Measurements from ENCODE around the gene PUS10. TPM values are rescaled to one million over a fixed set of nuclear protein-coding genes. Genes with fewer than 3 reads are reported as not detected.

PUS10 gene
- total RNA-seq, 2 experiments from 2014 or later, result 2.0 to 2.6 TPM

- ATAC-seq (ENCODE audit: poor library complexity) (no peak), DNase-seq (no peak)
- no peak overlapping the region for H3K27ac Mint-ChIP-seq
- CTCF ChIA-PET, result interaction anchor here (0.6 kb wide), 1 partner anchor 92 kb away, joined by 3 read pairs; no protein-coding TSS in a partner anchor
- H3K27me3 Mint-ChIP-seq, result no peaks in the 10 kb centered on the region
- intact Hi-C loops (cut with DNase I, micrococcal nuclease), result no loop called here
- Histone ChIP-seq H3K4me1 (ENCODE audit: insufficient read depth, low read length) (peaks cover 4% of the 10 kb centered on the region), H3K36me3 (ENCODE audit: insufficient read depth, low read length) (no peaks in the 10 kb centered on the region), H3K27me3 (ENCODE audit: control insufficient read depth in 1 of 2, insufficient read depth in 2 of 2, low read length in 2 of 2) (no peaks in the 10 kb centered on the region), H3K9me3 (ENCODE audit: control insufficient read depth in 1 of 2, insufficient read depth in 1 of 2, low read length in 2 of 2) (peaks cover 0 to 6% of the 10 kb centered on the region in 2 experiments), H3K27ac (ENCODE audit: low read depth in 1 of 2, low read length in 2 of 2) (no peak overlapping the region), H3K4me3 (ENCODE audit: low read length) (no peak overlapping the region)
- POLR2A ChIA-PET, result interaction anchor here (1.5 kb wide), 1 partner anchor 9 kb away, joined by 5 read pairs; no protein-coding TSS in a partner anchor
- peaks cover 25% of the 10 kb centered on the region for H3K4me1 Mint-ChIP-seq (ENCODE audit: low read depth)
- no peaks in the 10 kb centered on the region for H3K9me3 Mint-ChIP-seq
- H3K36me3 Mint-ChIP-seq (ENCODE audit: low read depth), result no peaks in the 10 kb centered on the region
- TF ChIP-seq CTCF (IDR thresholded peaks at IDR 0.05), result no peak
- no peak overlapping the region for H3K4me3 Mint-ChIP-seq
These were observed 41.7 kb downstream of the PUS10 start for GRCh38 chr2:60976256-60976850.

DNA sequence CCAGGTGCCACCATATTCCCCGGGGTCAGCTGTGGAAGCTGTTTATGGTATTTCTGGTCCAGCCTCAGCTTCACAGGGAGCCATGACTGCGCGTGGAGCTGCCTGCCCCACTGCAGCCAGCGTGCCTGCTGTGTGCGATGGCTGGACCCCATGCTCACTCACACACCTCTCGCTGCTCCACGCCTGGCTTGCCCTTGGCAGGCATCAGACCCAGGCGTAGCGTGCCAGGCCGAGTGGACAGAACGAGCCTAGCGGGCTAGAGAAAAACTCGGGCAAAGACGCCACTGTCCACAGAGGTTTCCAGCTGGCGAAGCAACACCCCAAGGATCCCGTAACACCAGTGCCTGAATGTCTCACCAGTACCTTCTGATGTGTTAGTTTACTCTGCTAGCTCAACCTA is 43.4 kb downstream of the PUS10 start:
- peaks cover 4% of the 10 kb centered on the region for H3K4me1 ChIP-seq (ENCODE audit: insufficient read depth, low read length)
- ChIA-PET CTCF (no interaction called here), POLR2A (interaction anchor here (0.9 to 1.3 kb wide), 2 partner anchors 8 to 93 kb away, joined by 3 to 4 read pairs; partner anchors contain the start of gene REL)
- no peaks in the 10 kb centered on the region for H3K36me3 ChIP-seq (ENCODE audit: insufficient read depth, low read length)
- Mint-ChIP-seq H3K4me3 (no peak overlapping the region), H3K36me3 (ENCODE audit: low read depth) (no peaks in the 10 kb centered on the region), H3K27me3 (no peaks in the 10 kb centered on the region), H3K4me1 (ENCODE audit: low read depth) (peaks cover 24% of the 10 kb centered on the region), H3K9me3 (no peaks in the 10 kb centered on the region), H3K27ac (no peak overlapping the region)
- no peak overlapping the region for H3K27ac ChIP-seq (ENCODE audit: low read depth in 1 of 2, low read length in 2 of 2)
- H3K9me3 ChIP-seq (ENCODE audit: control insufficient read depth in 1 of 2, insufficient read depth in 1 of 2, low read length in 2 of 2), result peaks cover 0 to 6% of the 10 kb centered on the region in 2 experiments
- intact Hi-C loops (cut with DNase I, micrococcal nuclease), result no loop called here
- H3K4me3 ChIP-seq (ENCODE audit: low read length), result no peak overlapping the region
- H3K27me3 ChIP-seq (ENCODE audit: control insufficient read depth in 1 of 2, insufficient read depth in 2 of 2, low read length in 2 of 2), result no peaks in the 10 kb centered on the region
- DNase-seq (no peak), ATAC-seq (ENCODE audit: poor library complexity) (no peak)
- TF ChIP-seq CTCF (IDR thresholded peaks at IDR 0.05), result no peak

GRCh38 chr2:60973705-60974104 is 44.4 kb downstream of the PUS10 start:
- H3K27ac ChIP-seq (ENCODE audit: low read depth in 1 of 2, low read length in 2 of 2), result no peak overlapping the region
- H3K27me3 Mint-ChIP-seq, result no peaks in the 10 kb centered on the region
- TF ChIP-seq CTCF (IDR thresholded peaks at IDR 0.05), result no peak
- H3K4me3 ChIP-seq (ENCODE audit: low read length), result no peak overlapping the region
- H3K4me1 ChIP-seq (ENCODE audit: insufficient read depth, low read length), result peaks cover 4% of the 10 kb centered on the region
- no peaks in the 10 kb centered on the region for H3K36me3 ChIP-seq (ENCODE audit: insufficient read depth, low read length)
- H3K9me3 ChIP-seq (ENCODE audit: control insufficient read depth in 1 of 2, insufficient read depth in 1 of 2, low read length in 2 of 2), result peaks cover 0 to 6% of the 10 kb centered on the region in 2 experiments
- H3K4me3 Mint-ChIP-seq, result no peak overlapping the region
- intact Hi-C loops (cut with DNase I, micrococcal nuclease), result no loop called here
- no peak for ATAC-seq (ENCODE audit: poor library complexity)
- peaks cover 20% of the 10 kb centered on the region for H3K4me1 Mint-ChIP-seq (ENCODE audit: low read depth)
- CTCF ChIA-PET, result interaction anchor here (0.7 kb wide), 1 partner anchor 137 kb away, joined by 3 read pairs; no protein-coding TSS in a partner anchor
- H3K36me3 Mint-ChIP-seq (ENCODE audit: low read depth), result no peaks in the 10 kb centered on the region
- DNase-seq, result no peak
- H3K27ac Mint-ChIP-seq, result no peak overlapping the region
- H3K9me3 Mint-ChIP-seq, result no peaks in the 10 kb centered on the region
- H3K27me3 ChIP-seq (ENCODE audit: control insufficient read depth in 1 of 2, insufficient read depth in 2 of 2, low read length in 2 of 2), result no peaks in the 10 kb centered on the region
- POLR2A ChIA-PET, result no interaction called here
